Measurements from ENCODE around the gene RPLP1.

The RPLP1 gene

DNA sequence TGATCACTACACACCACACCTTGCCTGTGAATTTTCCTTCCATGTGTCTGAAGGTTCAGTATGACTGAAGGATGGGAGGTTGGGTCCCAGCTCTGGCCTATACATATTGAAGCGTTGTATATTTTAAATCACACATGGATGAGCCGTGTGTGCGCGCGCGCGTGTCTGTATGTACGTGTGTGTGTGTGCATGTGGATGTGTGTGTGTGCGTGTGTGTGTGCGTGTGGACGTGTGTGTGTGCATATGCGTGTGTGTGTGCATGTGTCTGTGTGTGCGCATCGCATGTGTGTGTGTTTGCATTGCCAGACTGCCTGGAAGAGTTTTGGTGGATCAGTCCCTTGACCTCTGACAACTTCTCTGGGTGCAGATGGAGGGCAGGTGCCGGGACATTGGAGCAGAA is 45.7 kb downstream of the RPLP1 start:
- DNase-seq (ENCODE audit: low spot score), result no peak

DNA sequence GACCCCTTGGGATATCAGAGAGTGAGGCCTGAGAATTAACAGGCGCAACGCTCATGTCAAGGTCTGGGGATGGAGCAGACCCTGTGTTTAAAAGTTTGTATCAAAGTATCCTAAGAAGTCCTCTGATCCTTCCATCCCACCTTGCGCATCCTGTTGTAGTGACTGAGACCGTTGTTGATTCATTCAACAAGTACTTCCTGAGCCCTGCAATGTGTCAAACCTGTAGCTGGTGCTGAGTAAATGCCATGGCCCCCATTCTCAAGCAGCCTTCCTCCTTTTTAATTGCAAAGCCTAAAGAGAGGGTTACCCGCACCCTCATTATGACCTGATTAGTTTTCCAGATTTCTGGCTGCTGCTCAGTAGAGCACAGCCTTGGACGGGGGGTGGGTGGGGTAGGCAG is 46.4 kb downstream of the RPLP1 start:
- no peak for DNase-seq (ENCODE audit: low spot score)

DNA sequence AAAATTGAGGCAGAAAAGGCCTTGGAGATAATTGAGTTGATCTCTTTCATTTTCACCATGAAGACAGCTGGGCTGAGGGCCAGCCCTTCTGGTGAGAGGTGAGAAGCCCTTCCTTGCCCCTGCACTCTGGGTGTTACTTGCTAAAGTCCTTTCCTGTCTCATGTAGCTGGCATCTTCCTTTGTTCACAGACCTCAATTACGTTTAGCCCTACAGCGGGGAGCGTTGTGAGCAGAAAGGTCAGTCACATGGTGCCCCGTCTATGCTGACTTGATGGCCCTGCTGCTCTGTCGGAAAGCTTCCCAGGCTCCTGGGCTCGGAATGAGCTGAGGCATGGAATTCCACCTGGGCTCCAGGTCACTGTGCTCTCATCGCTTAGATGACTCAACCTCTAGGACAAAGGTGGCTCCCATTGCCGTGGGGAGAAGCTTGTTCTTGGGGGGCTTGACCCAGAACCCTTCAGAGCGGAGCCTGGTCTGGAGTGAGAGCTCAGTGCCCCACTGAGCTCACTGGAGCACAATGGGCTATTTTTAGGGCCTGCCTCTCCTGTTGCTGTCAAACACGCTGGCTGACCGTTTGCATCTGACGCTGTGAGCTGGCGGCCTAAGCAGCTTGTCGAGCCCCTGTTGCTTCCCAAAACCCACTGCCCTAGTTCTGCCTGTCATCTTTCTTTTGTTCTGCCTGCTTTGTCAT is 47.0 kb downstream of the RPLP1 start:
- no peak for DNase-seq (ENCODE audit: low spot score)

DNA sequence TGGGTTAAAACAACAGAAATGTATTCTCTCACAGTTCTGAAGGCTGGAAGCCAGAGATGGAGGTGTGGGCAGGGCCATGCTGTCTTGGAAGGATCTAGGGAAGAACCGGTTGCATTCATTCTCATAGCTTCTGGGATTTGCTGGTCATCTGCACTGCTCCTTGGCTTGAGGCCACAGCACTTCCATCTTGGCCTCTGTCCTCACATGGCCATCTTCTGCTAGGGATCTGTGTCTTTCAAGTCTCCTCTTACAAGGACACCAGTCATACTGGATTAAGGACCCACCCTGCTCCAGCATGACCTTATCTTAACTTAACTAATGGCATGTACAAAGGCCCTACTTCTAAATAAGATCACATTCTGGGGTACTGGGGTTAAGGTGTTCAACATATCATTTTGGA is 47.7 kb downstream of the RPLP1 start:
- DNase-seq (ENCODE audit: low spot score), result no peak

DNA sequence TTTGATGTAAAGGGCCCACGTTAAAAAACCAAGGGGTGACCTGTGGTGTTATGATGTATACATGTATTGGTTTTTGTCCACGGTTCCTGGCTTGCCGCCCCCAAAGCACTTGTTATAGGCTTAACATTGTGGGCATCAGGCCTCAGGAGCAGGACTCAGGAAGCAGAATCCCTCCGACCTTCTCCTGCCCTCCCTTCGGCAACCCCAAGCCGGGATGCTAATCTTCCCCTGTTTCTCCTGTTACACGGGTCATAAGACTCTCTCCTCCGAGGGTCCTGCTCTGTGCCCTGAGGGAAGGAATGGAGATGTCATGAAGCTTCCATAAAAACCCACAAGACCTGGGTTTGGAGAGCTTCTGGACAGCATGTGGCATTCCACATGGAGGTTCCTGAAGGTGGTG is 48.8 kb downstream of the RPLP1 start:
- DNase-seq (ENCODE audit: low spot score), result no peak

DNA sequence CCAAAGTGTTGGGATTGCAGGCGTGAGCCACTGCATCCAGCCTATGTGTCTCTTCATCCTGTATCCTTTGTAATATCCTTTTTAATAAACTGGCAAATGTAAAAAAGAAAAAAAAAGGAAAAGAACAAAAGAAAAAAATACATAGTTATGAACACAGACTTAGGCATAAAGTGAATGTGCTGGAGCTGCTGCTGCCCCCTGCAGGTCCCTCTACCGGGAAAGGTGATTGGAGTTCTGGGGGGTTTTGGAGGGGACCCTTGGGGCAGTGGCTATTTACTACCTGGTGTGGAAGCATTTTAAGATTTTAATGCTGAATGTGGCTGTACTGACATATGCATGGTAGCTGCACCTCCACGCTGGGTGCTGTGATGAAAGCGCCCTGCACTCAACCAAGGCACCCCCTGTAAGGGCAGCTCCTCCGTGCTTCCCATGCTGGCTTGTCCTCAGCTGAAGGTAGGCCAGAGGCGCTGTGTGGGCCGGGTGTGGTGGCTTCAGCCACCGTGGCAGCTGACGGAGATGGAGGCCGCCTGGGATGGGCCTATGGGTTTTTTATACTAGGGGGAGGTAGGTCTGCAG is 49.9 kb downstream of the RPLP1 start:
- DNase-seq (ENCODE audit: low spot score), result no peak

DNA sequence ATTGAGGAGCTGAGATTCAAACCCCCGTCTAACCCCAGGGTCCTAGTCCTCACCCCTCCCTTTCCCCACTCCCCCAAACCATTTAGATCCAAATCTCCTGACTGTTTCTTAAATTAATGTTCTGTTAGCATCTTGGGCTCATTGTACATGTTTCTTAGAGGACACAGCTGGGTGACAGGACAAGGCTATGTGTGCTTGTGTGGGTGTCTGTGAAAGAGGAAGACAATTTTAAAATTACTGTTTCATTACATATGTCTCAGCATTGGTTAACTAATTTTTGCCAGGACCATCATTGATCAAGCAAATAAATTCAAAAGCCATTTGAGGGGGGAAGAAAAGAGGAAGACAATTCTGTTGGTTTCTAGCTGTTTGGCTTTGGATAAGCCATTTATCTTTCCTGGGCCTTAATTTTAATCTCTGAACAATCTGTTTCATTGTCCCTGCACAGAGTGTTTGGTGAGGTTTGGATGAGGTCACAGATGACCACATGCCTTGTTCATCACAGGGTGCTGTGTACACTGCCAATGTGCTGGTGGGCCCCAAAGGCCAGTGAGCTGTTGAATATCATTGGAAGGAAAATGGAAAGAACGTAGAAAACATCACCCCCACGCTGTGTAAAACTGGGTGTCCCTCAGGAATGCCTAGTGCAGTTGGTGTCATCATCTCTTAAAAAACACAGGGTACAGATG is 51.9 kb downstream of the RPLP1 start:
- no peak for DNase-seq (ENCODE audit: low spot score)

Data from hematopoietic multipotent progenitor cell treated with erythropoietin and hydrocortisone succinate and interleukin-3 and kit ligand, for 17 days (in vitro differentiated cells).